Bronchial epithelial cell (primary cell): ENCODE measurements around the gene SKI. TPM values are rescaled to one million over a fixed set of nuclear protein-coding genes. Genes with fewer than 3 reads are reported as not detected.

Experiments used
- DNase-seq: peaks from one replicate; pipeline ENCODE4 v3.0.0-alpha.2; 2010; ENCODE audit warnings: low read depth
- FAIRE-seq: peaks from 2 replicates; lab custom pipeline; 2011; peaks lifted over from hg19 to GRCh38; lab: Jason Lieb, UNC
- H3K27me3 ChIP-seq: 2 replicates; pipeline ENCODE4 v1.5.1; 2011; ENCODE audit warnings: low read length; ENCODE audit not compliant: control insufficient read depth, insufficient read depth
- H3K36me3 ChIP-seq: 2 replicates; pipeline ENCODE4 v1.5.1; 2011; ENCODE audit warnings: low read length; ENCODE audit not compliant: control insufficient read depth, insufficient read depth
- H3K4me3 ChIP-seq: 2 replicates; pipeline ENCODE4 v1.5.1; 2011; ENCODE audit warnings: mild to moderate bottlenecking, low read depth, low read length, control low read depth
- CTCF ChIP-seq: IDR thresholded peaks from 2 replicates; pipeline ENCODE4 v1.5.1; 2011; ENCODE audit warnings: mild to moderate bottlenecking, moderate library complexity, low read length, control low read depth, inconsistent platforms; ENCODE audit not compliant: insufficient read depth, severe bottlenecking
- total RNA-seq: library from RNA; depleted of rRNA; stranded (reverse); fragments of >200 nt; gene quantifications from 2 replicates; pipeline ENCODE4 v1.2.1, GENCODE V29; 2014

SKI gene
- total RNA-seq, 1 donor from 2014 or later = 8.4 TPM

DNA sequence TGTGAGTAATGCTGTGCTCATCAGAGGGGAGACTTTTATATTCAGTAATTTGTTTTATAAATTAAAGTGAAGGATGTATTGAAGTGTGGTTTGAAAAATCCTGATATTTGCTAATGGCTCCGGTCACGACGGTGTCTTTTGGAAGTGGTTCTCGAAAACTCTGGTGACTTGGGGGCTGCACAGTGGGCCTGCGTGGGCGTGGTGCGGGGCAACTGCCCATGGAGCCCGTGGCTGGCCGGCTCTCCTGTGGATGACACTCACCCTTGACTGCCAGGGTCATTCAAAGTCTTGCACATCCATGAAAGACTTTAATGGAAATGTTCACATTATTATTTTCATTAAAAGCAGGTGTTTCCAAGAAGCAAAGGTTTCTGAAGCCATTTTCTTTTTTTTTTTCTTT is 41.2 kb upstream of the SKI start:
- TF ChIP-seq CTCF = no peak
- H3K27me3 ChIP-seq = no peaks in the 10 kb centered on the region
- no peak for FAIRE-seq

DNA sequence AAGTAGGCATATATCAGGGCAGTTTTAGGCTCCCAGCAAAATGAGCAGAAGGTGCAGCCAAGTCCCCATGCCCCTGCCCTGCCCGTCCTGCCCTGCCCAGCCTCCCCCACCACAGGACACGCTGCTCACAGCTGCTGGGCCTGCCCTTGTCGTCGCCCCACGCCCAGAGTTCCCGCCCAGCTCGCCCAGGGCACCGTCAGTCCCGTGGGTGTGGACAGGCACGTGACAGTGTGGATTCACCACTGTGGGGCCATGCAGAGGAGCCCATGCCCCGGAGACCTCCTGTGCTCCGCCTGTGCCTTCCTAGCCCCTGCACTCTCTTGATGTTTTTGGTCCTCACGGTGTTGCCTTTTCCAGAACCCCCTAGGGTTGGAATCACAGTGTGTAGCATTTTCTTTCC is 40.5 kb upstream of the SKI start:
- H3K27me3 ChIP-seq = no peaks in the 10 kb centered on the region
- no peak for FAIRE-seq
- DNase-seq = no peak
- no peak for TF ChIP-seq CTCF
- H3K36me3 ChIP-seq = peaks cover 1% of the 10 kb centered on the region
- H3K4me3 ChIP-seq = no peak overlapping the region

More for the DNA sequence above, 41.2 kb upstream of the SKI start:
- Histone ChIP-seq H3K36me3 (peaks cover 1% of the 10 kb centered on the region), H3K4me3 (no peak overlapping the region)
- DNase-seq = no peak

- no peak for TF ChIP-seq CTCF
- FAIRE-seq = no peak
Observed at GRCh38 chr1:2188336-2188735, 39.8 kb upstream of the SKI start.

DNA sequence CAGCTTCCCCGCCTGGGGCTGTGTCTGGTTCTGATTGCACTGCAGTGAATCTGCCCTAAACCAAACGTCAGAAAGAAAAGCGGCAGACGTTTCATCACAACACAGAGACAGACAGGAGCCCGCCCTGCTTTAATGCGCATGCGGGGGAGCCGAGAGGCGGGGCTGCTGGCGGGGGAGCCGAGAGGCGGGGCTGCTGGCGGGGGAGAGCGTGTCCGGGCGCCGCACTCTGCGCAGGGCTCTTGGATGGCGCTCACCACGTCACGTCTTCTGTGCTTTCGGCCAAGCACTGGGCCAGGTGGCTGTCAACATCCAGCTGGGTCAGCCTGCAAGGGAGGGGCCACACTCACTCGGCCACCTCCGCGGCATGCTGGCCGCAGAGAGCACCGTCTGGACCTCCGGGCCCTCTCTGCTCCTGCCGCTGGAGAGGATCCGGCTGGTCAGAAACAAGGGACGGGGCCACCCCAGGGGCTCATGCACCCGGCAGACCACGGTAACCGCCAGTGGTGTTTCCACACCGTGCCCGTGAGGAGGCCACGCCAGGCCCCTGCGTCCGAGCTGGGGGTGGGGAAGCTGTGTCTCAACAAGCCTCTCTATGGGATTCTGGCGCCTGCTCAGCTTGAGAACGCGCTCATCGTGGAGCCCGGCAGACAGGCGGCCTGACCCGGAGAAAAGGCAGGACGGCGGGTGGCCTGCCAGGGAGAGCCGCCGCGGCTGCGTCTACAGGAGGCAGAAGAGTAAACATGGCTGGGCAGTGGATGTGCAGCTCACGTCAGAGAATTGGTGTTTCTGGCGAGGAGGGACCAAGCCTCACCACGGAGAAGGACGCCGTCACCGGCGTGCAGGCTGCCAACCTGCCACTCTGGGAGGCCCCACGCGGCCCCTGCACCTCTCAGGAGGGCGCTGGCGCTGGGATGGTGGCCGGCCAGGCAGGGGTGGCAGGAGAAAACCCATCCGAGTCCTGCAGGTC is 38.4 kb upstream of the SKI start:
- FAIRE-seq (no peak), DNase-seq (peak; percentile 92)
- TF ChIP-seq CTCF = no peak
- Histone ChIP-seq H3K4me3 (peak overlapping the region; percentile 55), H3K27me3 (no peaks in the 10 kb centered on the region), H3K36me3 (peaks cover 4% of the 10 kb centered on the region)

More at GRCh38 chr1:2188336-2188735, 39.8 kb upstream of the SKI start:
- H3K36me3 ChIP-seq = peaks cover 4% of the 10 kb centered on the region
- H3K4me3 ChIP-seq = no peak overlapping the region
- no peak for DNase-seq
- no peaks in the 10 kb centered on the region for H3K27me3 ChIP-seq

- DNase-seq (no peak), FAIRE-seq (no peak)
- peak overlapping the region; percentile 55 for H3K4me3 ChIP-seq
- no peak for TF ChIP-seq CTCF
- H3K36me3 ChIP-seq = peaks cover 3% of the 10 kb centered on the region
- H3K27me3 ChIP-seq = no peaks in the 10 kb centered on the region
Observed at GRCh38 chr1:2190491-2190976, 37.6 kb upstream of the SKI start.
